GM19372 (cell line): ENCODE data around the gene PRR36.
"Not testable (repeated sequence)": the region's sequence is repeated elsewhere in the genome, so short reads cannot be mapped to it uniquely, and the experiment has no call there.

Source experiments
- ATAC-seq: cut with Tn5 transposase; IDR thresholded peaks from one replicate; pipeline ENCODE4 v1.9.1; 2021; ENCODE audit warnings: mild to moderate bottlenecking, low read depth, moderate library complexity; ENCODE audit not compliant: unreplicated experiment

PRR36 gene

DNA sequence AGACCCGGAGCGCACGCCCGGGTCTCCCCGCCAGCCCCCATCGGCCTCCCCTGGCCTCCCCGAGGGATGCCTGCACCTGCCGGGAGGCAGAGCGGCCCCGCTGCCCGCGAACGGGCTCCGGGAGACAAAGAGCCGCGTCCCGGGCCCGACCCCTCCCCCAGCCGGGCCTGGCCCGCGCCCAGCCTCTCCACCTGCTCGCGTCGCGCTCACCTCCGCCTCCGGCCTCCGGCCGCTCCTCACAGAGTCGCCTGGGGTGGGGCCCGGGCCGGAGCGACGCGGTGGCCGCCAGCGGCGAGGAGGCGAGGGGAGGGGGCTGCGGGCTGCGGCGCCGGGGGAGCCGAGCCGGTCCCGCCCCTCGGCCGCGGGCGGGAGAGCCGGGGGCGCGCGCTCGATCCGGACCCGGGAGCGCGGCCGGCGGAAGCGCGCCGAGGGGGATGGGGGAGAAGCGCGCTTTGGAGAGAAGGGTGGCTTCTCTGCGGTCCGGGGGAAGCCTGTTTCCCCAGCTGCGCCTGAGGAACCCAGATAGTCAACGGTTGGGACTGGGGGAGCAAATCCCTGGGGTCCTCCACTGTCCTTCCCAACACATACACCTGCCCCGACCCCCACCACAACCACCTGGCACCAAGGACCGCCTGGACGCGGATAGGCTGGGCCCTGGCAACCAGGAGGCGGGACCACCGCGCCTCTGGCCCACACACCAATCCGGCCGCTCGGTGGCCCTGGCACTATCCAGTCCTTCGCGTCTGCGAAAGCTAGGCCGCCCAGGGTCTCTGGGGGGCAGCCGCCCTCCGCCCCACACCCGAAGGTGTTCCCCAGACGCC, at the start of gene PRR36:
TSS of gene PRR36 (minus strand) at position 315 of the 821 bp plus-strand sequence. CDS start 701 bp downstream, outside the sequence.
- no peak for ATAC-seq

DNA sequence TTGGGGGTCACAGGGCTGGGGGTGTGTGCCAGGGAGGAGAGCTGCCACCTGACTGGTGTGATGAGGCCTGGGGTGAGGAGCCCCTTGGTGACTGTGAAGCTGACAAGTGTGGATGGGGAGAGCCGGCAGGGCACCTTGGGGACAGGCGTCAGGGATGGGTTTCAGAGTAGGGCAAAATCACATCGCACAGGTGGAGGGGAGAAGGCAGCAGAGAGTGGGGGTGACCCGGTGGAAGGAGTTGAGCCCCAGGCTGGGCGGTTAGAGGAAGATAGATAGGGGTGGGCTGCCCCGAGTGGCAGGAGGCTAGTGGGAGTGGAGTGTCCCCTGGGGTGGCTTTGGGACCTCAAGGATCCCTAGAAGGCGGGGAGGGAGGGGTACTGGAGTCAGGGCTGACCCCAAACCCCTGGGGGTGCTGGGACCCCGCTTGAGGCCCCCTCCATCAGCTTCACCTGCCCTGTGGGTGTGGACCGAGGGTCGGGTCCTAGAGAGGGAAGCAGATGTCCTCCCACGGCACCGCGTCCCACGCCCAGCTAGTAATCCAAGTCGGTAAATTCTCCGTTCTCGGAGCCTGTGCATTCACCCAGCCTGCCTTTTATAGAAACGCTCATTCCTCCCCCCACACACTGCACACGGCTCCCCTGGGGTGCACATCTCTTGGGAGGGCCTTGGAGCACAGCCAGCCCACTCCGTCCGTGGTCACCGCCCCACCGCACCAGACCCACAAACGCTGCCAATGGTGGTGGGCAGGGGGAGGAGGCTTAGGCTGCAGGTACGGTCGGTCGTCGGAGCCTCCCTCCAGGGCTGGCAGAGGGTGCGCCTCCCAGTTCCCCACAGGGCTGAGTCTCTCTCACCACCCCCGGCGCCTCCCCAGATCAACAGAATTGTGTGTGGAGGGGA, 49.4 kb upstream of the PRR36 start:
- ATAC-seq: no peak

DNA sequence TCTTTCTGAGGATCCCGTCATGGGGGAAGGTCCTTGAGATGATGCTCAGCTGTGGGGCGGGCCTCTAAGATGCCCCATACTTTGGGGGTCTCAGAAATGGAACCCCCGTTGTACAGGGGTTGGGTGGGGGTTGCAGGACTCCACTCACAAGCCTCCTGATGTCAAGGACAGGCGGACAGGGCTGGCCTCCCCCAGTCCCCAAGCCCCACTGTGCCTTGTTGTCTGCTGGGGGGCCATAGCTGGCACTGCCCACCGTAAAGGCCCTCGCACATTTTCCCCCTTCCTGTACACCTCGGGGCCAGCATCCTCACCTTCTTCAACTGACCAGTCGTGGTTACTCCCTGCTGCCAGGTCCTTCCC, 48.6 kb upstream of the PRR36 start:
- no peak for ATAC-seq

DNA sequence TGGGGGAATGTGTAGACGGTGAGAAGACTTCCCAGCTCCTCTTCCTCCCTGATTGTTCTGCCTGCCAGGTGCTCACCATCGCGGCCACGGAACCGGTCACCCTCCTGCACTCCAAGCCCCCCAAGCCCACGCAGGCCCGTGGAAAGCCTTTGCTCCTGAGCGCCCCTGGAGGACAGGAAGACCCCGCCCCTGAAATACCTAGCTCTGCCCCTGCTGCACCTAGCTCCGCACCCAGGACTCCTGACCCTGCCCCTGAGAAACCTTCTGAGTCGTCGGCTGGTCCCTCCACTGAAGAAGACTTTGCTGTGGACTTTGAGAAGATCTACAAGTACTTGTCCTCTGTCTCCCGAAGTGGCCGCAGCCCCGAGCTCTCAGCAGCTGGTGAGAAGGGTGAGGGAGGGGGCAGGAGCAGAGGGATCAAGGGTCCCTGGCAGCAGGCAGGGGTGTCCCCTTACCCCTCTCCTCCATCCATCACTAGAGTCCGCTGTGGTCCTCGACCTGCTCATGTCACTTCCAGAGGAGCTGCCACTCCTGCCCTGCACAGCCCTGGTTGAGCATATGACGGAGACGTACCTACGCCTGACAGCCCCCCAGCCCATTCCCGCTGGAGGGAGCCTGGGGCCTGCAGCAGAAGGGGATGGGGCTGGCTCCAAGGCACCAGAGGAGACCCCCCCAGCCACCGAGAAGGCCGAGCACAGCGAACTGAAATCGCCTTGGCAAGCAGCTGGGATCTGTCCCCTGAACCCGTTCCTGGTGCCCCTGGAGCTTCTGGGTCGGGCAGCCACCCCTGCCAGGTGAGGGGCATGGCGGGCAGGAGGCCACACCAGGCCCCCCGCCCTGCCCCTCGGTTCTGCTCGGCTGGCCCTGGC, 48.0 kb upstream of the PRR36 start:
- ATAC-seq: no peak

DNA sequence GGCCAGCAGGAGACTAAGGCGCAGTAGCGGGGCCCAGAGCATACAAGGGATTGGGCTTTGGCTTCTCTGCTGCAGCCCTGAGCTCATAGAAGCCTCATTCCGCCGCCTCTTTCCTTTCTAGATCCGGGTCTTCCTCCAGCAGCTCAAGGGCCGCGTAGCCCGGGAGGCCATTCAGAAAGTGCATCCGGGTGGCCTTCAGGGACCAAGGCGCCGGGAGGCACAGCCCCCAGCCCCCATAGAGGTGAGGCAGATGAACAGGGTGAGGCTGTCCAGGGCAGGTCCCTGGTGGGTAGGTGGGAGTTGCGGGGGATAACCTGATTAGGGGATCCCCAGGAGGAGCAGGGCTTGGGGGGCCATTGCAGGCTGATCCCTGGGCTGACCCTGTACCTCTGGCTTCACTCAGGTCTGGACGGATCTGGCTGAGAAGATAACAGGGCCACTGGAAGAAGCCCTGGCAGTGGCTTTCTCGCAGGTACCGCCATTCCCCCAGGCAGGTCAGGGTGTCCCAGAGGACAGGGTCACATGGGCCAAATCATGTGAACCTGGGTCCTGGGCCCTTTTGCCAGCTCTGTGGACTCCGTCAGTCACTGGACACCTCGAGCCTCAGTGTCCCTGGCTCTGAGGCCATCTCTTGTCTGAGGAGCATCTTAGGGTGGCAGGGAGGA, 47.2 kb upstream of the PRR36 start:
- ATAC-seq: no peak

DNA sequence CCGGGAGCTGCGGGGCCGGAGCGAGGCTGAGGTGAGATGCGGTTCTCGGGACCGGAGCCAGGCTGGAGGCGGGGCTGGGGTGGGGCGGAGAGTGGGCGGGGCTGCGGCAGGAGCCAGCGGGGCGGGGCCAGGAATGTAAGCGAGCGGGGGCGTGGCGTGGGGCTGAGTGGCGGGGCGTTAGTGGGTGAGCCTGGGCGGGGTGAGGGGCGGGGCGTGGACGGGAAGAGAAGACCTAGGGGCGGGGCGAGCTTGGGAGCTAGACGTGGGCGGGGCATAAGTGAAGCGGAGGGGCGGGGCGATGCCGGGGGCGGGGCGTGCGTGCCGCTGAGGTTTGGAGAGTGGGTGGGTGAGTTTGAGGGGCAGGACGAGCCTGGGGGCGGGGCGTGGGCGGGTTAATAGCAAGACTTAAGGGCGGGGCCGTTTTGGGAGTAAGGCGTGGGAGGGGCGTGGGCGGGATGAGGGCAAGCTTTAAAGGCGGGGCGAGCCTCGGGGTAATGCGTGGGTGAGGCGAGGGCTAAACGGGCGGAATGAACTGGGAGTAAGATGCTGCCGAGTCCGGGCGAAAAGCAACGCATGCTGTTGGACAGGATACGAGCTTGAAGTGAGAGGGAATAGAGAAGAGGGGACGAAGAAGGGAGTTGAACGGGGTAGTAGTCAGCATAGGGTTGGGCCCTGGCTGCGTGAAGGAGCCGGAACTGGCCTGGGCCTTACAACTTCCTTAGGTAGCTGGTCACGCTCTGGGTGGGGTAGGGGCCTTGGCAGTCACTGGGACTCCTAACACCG, 46.5 kb upstream of the PRR36 start:
- ATAC-seq: peak; percentile 46

DNA sequence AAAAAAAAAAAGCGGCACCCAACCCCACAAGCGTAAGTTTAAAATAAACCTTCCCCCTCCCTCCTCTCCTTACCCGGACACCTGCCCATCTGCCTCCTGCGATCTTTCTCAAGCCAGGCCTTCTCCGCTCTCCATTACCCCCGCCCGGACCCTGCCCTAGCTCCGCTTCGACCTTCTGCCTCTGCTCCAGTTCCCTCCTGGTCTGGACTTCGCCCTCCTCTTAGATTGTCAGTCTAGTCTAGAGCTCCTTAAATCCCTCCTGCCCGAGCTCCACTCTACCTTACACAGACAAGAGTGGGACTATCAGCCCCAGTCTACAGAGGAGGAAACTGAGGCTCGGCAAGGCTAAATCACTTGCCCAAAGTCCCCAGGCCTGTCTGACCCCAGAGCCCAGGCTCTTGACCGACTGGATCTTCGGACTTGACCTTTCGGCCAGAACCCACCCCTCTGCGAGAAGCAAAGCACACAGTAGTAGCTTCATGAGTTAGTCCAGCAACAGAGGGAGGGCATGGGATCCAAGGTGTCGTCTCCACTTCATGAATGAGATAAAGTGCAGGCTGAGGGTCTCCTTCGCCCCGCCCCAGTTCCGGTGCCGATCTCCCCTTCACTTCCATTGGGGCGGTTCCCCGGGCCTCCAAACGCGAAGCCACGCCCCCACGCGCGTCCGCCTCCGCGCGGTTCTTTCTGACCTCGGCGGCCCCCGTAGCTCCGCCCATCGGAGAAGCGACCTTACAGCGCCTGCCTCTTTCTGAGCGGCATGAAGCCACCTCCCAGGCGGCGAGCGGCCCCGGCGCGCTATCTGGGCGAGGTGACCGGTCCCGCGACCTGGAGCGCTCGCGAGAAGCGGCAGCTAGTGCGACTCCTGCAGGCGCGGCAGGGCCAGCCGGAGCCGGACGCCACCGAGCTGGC, 45.7 kb upstream of the PRR36 start, which contains the start of gene SNAPC2:
TSS of gene SNAPC2 (plus strand) at position 729 of the 909 bp plus-strand sequence. CDS start at position 758, 29 bp downstream.
- peak; percentile 60 for ATAC-seq

DNA sequence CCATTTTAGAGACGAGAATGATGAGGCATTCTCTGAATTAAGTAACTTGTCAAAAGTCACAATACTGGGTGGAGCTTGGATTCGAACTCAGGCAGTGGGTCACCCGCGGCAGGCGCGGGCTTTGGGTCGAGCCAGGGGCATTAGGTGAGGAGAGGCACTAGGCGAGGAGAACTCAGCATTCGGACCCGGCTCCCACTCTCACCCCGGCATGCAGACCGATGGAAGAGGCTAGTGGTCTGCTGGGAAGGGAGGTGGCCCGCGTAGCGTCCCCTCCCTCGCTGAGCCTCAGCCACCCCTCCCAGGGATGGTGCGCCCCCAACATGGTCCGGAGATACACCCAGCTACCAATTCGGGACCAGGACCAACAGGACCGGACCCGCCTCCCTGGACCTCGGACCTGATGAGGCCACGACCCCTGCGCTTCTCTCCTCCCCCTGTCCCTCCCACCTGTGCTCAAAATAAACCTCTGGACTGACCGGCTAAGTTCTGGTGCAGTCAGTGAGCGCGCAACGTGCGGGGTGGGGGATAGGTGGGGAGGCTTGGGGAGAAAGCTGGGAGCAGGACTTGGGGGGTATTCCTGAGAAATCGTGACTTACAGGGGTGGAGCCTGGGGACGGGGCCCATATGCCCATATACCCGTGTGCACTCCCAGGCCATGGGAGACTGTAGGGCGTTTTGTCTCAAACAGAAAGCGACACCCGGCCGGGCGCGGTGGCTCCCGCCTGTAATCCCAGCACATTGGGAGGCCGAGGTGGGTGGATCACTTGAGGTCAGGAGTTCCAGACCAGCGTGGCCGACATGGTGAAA, 44.6 kb upstream of the PRR36 start:
- no peak for ATAC-seq

DNA sequence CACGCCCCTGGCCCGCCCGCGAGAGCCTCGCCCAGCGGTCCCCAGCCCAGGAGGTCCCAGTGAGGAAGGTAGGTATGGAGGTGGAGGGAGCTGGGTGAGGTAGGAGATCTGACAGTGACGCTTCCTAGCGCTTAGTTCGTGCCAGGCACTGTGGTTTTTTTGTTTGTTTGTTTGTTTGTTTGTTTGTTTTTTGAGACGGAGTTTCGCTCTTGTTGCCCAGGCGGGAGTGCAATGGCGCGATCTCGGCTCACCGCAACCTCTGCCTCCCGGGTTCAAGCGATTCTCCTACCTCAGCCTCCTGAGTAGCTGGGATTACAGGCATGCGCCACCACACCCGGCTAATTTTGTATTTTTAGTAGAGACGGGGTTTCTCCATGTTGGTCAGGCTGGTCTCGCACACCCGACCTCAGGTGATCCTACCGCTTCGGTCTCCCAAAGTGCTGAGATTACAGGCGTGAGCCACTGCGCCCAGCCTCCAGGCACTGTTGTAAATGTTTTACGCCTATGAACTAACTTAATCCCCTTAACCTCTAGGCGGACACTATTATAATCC, 43.9 kb upstream of the PRR36 start:
- not testable (repeated sequence) for ATAC-seq

DNA sequence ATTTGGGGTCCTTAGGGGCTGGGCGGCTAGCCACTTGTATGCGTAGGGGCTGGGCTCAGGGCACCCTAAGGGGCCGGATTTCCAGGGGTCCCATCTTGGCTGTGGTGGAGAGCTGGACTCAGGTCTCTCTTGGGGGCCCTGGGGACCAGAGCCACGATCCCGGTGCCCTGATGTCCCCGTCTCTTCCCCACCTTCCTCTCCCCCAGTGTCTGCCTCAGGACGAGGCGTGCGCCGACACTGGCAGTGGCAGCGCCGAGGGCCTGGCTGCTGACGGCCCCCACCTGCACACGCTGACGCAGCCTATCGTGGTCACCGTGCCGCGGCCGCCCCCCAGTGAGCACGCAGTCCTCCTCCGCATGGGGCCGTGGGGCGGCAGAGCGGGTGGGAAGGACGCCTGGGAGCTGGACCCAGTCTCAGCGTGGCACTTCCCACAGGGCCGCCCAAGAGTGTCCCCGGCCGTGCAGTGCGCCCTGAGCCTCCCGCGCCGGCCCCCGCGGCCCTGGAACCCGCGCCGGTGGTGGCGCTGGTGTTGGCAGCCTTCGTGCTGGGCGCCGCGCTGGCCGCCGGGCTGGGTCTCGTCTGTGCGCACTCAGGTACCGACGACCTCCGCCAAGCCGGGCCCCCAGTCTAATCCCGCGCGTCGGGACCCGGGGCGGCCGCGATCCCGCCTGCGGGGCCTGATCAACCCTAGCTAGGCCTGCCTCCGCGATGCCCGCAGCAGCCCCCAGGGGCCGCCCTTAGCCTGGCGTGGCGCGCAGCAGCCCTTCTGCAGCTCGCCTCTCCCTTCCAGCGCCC, 43.3 kb upstream of the PRR36 start:
- ATAC-seq: no peak

DNA sequence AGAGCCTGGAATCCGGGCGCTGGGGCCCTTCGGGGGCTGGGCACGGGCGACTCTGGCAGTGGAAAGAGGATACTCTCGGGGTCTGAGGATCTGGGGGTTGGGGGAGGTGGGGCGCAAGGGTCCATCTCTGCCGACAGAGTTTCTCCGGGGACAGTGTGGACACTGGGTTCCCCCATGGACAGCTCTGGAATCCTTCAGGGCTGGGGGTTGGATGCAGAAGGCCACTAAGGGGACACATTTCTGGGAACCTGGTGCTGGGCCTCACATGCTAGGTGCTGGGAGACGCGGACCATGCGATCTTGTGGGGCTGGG, 42.7 kb upstream of the PRR36 start:
- no peak for ATAC-seq

DNA sequence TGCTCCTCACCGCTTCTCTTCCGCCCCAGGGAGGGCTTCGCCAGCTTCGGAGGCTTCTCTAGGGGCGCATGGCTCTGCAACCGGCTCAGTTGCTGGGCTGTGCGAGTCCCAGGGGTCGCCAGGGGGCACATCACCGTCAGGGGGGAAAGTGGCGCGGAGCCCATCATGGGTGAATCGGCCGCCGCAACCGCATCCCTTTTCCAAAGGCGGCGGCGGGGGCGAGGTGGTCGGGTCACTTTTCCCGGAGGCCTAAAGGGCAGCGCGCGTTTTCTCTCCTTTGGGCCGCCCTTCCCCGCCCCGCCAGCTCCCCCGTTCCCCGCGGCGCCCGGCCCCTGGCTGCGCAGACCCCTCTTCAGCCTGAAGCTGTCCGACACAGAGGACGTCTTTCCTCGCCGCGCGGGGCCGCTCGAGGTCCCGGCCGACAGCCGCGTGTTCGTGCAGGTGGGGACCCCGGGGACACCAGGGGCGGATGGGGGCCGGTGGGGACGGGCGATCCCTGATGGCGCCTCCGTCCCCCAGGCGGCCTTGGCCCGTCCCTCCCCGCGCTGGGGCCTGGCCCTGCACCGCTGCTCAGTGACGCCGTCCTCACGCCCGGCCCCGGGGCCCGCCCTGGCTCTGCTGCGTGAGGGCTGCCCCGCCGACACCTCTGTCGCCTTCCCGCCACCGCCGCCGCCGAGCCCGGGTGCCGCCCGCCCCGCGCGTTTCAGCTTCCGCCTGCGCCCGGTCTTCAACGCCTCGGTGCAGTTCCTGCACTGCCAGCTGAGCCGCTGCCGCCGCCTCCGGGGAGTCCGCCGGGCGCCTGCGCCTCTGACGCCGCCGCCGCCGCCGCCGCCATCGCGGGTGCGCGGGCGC, 42.1 kb upstream of the PRR36 start:
- ATAC-seq: no peak

DNA sequence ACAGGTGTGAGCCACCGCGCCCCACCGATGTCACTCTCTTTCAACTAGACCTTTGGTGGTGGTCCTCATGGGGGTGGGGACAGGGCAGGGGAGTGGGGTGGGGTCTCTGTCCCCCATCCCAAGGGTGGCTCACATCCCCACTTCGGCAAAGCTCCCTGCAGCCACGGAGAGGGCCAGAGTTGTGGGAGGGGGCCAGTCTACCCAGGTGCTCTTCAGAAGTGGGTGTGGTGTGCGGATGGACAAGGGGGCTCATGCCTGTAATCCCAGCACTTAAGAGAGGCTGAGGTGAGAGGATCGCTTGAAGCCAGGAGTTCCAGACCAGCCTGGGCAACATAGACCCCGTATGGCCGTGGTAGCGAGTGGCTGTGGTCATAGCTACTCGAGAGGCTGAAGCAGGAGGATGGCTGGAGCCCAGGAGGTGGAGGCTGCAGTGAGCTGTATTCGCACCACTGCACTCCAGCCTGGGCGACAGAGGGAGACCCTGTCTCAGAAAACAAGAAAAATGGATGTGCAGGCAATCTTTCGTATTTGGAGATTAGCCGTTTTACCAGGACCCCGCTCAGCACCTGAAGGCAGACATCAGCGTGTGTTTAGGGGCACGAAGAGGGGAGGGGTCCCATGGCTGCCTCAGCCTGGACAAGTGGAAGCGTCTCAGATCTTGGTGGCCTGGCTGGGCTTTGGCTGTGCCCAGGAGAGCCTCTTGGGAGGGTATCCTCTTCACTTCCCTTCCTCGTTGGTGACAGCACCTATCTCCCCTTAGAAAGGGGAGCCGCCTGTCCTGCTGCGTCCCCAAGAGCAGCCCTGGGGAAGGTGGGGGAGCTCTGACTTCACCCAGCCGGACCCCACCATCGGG, 41.3 kb upstream of the PRR36 start:
- ATAC-seq: no peak

DNA sequence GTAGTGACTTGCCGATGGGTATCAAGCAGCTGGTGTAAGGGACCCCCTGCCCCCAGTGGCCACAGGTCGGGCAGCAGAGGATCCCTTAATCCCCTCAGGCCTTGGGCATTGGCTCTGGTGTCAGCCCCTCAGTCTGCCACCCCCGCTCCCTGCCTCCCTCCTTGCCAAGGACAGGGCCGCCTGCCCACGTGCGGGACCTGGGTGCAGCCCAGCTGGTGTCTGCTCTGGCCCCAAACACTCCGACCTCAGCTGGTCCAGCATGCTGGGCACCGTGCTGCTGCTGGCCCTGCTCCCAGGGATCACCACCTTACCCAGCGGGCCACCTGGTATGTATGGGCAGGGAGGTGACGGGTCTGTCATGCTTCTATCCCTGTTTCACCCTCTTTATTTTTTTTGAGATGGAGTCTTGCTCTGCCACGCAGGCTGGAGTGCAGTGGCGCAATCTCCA, 40.4 kb upstream of the PRR36 start, which contains the start of gene TGFBR3L:
TSS of gene TGFBR3L (plus strand) at position 233 of the 448 bp plus-strand sequence.
- no peak for ATAC-seq
